ENCODE measurements around the gene RAB28. TPM values are rescaled to one million over a fixed set of nuclear protein-coding genes. Genes with fewer than 3 reads are reported as not detected.
A peak's percentile ranks its signal among the peaks of the same experiment; 100 is the strongest.

Gene RAB28
- total RNA-seq, 1 donor, result 16.7 TPM

DNA sequence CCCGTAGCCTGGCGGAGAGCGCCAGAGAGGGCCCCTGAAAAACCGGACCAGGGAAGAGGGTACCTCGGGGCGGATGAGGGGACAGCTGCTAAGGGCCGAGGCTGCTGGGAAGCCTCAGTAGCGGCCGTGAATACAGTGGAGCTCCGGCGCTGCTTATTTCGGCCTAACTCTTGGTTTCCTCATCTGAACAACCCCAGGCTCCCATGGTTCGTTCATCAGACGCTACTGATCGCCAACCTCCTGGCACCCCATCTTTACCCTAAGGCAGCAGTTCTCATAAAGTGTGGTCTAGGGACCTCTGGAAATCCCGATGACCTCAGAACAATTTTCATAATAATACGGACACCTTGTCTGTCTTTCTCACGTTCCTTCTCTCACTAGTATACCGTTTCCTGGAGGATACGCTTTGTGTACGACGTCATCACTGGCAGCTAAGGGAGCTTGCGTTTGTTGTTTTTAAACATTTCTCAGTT lies 645 bp upstream of the RAB28 start:
- peak; percentile 43 for DNase-seq (ENCODE audit: low read depth)
- H3K4me3 ChIP-seq (ENCODE audit: low read depth, low read length), result peak overlapping the region; percentile 80
- TF ChIP-seq, protein P1, sequence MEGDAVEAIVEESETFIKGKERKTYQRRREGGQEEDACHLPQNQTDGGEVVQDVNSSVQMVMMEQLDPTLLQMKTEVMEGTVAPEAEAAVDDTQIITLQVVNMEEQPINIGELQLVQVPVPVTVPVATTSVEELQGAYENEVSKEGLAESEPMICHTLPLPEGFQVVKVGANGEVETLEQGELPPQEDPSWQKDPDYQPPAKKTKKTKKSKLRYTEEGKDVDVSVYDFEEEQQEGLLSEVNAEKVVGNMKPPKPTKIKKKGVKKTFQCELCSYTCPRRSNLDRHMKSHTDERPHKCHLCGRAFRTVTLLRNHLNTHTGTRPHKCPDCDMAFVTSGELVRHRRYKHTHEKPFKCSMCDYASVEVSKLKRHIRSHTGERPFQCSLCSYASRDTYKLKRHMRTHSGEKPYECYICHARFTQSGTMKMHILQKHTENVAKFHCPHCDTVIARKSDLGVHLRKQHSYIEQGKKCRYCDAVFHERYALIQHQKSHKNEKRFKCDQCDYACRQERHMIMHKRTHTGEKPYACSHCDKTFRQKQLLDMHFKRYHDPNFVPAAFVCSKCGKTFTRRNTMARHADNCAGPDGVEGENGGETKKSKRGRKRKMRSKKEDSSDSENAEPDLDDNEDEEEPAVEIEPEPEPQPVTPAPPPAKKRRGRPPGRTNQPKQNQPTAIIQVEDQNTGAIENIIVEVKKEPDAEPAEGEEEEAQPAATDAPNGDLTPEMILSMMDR (IDR thresholded peaks at IDR 0.05; ENCODE audit: insufficient read depth, low read length), result no peak

DNA sequence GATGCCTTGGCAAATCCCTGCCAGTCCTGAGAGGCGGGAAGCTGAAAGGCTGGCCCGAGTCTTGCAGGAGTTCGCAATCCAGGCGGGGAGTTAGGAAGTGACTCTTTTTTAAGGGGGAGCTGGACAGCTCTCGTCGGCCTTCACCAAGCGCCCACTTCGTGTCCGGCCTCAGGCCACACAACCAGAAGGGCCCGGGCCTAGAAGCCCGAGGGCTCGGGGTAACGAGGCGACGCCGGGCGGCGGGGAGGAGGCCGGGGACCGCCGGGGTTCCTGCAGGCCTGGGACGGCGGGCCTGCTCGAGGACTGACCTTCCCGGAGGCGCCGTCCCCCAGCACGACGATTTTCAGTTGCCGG lies 395 bp downstream of the RAB28 start:
- DNase-seq (ENCODE audit: low read depth), result peak; percentile 71

GRCh38 chr4:13483136-13483767 lies 888 bp downstream of the RAB28 start:
- H3K4me3 ChIP-seq (ENCODE audit: low read depth, low read length), result peak overlapping the region; percentile 82
- peak; percentile 21 for DNase-seq (ENCODE audit: low read depth)
- TF ChIP-seq, protein P1 (IDR thresholded peaks at IDR 0.05; ENCODE audit: insufficient read depth, low read length), result no peak

More for the DNA sequence above, 395 bp downstream of the RAB28 start:
- peak overlapping the region; percentile 82 for H3K4me3 ChIP-seq (ENCODE audit: low read depth, low read length)
- TF ChIP-seq, protein P1 (IDR thresholded peaks at IDR 0.05; ENCODE audit: insufficient read depth, low read length), result no peak

- TF ChIP-seq, protein P1 (IDR thresholded peaks at IDR 0.05; ENCODE audit: insufficient read depth, low read length), result no peak
- no peak overlapping the region for H3K4me3 ChIP-seq (ENCODE audit: low read depth, low read length)
- peak; percentile 81 for DNase-seq (ENCODE audit: low read depth)
Observed at GRCh38 chr4:13481569-13481968, 2.6 kb downstream of the RAB28 start.

DNA sequence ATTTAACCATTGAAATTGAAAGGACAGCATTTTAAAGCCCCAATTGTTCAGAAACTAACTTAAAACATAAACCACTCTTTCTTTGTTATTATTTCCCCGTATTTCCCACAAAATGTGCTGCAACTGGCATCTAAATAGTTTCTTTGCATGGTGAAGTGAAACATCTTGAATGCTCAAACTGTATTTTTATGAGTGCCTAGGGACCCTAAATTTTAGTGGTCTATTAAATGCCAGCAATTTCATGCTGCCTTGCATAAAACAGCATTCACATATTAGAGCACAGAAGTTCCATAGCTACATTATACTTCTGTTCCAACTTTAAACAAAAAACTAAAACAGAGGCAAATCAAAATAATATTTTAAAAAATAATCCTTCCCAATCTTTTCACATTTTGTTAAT lies 5.4 kb downstream of the RAB28 start:
- no peak for DNase-seq (ENCODE audit: low read depth)
- H3K4me3 ChIP-seq (ENCODE audit: low read depth, low read length), result no peak overlapping the region
- TF ChIP-seq, protein P1 (IDR thresholded peaks at IDR 0.05; ENCODE audit: insufficient read depth, low read length), result no peak

DNA sequence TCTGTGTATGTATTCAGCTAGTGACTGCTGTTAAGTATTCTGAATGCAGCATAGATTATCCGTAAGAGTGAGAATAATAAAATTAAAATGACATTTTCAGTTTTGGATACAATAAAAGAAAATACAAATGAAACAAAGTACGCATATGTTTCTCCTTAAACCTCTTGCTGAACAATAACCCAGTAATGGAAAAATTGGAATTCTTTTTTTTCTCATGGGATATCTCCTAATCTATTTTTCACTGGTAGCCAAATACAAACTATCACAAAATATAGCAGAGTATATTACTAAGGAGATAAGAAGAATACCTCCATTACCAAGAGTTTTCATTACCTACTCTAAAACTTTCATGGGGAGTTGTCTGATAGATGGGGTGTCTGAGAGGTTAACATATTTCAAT lies 6.0 kb downstream of the RAB28 start:
- no peak overlapping the region for H3K4me3 ChIP-seq (ENCODE audit: low read depth, low read length)
- no peak for DNase-seq (ENCODE audit: low read depth)
- TF ChIP-seq, protein P1 (IDR thresholded peaks at IDR 0.05; ENCODE audit: insufficient read depth, low read length), result no peak

DNA sequence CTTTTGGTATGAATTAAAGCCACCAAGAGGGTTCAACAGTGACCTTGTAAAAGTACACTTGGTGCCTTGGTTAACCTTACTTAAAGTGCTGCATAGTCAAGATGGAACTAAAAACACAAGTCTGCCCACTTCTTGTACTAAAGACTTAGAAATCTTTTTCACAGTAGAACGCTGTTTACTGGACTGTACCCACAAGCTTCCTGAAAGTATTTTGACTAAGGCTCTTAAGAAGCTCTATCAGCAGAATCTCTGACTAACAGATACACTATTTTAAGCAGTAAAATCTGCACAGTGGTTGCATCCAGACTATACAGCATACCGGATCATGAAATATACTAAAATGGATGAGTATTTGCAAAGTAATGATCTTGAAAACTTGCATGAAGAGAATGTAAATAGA lies 7.2 kb downstream of the RAB28 start:
- H3K4me3 ChIP-seq (ENCODE audit: low read depth, low read length), result no peak overlapping the region
- TF ChIP-seq, protein P1 (IDR thresholded peaks at IDR 0.05; ENCODE audit: insufficient read depth, low read length), result no peak
- DNase-seq (ENCODE audit: low read depth), result peak; percentile 79
